ENCODE measurements around the gene LAMB1.
"Not testable (repeated sequence)": the region's sequence is repeated elsewhere in the genome, so short reads cannot be mapped to it uniquely, and the experiment has no call there.

LAMB1 gene

DNA sequence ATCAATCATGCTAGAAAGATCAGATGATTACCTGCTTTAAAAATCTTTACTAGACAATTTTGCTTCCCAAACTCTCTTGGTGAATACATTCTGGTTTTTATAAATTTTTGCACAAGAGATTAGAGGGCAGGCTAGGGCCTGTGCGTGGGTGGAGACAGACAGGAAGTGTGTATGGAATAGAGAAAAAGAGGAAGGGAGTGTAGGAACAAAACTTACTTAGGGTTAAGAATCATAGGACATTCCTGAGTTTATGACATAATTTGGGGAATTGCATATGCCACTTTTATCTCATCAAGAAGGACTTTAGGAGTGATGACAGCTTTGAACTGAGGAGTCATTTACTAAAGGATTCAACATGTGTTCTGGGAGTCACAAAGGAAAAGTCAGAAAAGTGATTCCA is 31.3 kb downstream of the LAMB1 start:
- no peak for DNase-seq (ENCODE audit: low spot score)

DNA sequence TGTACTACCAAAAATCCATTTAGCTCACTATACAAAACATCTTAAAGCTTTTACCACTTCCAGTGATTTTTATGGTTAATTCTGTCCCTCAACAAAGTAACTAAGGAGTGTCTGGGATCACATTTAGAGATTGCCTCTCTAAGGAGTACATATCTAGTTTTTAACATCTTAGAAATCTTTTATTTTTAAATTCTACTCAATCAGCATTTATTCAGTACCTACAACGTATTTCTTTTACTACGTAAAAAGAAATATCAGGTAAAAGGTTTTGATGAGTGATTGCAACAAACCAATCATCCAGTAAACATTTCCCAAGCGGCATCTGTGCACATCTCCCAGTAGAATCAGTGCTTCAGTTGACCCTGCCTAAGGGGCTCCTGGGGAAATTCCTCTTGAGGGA is 31.9 kb downstream of the LAMB1 start:
- no peak for DNase-seq (ENCODE audit: low spot score)

DNA sequence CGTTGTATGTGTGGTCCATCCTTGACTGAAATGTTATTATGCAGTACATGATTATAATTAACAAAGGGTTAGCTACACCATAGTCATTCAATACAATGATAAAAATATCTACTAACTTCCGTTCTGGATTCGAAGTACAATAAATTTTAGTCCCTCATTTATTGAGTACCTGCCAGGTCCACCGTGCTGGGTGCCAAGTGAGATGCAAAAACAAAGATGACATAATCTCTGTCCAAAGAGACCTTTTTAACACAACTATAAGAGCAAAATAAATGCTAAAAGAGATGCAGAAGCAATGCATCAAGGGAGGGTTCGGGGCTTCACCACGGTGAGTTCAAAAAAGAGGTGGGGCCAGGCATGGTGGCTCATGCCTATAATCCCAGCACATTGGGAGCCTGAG is 33.1 kb downstream of the LAMB1 start:
- DNase-seq (ENCODE audit: low spot score) = no peak

DNA sequence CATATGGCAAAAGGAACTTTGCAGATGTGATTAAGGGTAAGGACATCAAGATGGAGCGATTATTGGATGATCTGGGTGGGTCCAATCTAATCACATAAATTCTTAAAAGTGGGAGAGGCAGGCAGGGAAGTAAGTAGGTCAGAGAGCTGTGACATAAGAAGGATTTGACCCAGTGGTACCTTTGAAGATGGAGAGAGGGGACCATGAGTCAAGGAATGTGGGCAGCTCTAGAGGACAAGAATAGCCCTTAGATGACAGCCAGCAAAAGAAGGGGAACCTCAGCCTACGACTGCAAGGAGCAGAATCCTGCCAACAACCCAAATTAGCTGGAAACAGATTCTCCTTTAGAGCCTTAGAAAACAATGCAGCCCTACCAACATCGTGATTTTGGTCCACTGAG is 34.5 kb downstream of the LAMB1 start:
- DNase-seq (ENCODE audit: low spot score) = no peak

GRCh38 chr7:107967420-107967819 is 35.5 kb downstream of the LAMB1 start:
- no peak for DNase-seq (ENCODE audit: low spot score)

DNA sequence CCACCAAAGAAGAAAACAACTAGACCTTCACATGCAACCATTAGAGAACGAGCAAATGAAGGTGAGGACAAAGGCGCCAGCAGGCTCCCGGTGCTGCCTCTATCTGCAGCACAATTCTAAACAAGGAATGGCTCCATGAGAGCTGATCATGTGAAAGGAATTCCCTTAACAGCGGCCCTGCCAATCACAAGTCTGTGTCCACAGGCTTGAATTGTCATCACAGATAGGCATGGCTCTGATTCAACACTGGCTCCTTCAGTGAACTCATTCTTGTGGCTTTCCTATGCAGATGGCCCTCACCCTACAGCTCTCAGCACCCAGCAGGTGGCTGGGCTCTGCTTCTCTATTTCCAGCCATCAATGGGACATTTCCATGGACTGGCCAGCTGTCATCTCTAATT is 36.2 kb downstream of the LAMB1 start:
- DNase-seq (ENCODE audit: low spot score) = no peak

DNA sequence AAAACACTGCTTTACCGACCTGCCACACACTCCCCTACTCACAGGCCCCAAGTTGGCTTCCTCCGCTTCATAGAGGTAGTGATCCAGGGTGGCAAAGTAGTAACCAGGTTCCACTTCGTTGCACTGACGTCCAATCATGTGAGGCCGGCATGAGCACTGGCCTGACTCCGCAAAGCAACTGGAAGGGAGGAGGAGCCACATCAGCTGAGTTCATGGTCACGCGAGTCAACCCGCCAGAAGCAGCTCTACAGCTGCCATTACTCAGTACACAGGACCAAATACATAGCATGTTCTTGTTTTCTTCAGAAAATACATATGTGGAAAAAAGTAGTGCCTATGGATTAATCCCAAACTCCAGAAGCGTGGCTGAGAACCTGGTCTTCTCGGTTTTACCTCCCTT is 38.5 kb downstream of the LAMB1 start:
- DNase-seq (ENCODE audit: low spot score) = no peak

DNA sequence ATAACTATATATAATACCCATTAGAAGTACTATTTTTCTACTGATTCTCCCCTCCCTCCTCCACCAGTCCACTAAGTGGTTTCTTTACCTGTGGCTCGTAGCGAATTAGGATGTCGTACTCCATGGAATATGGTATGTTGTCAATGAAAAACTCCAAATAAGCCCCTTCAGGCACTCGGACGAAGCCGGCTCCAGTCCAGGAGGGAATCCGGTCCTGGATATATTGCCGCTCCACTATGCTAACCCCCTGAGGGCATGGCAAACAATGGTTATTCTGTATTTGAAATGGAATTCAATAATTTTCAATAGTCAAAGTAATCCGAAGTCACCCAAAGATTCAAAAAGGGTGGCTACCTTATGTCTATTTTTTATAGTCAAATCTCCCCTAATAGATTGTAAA is 40.1 kb downstream of the LAMB1 start:
- DNase-seq (ENCODE audit: low spot score) = no peak

GRCh38 chr7:107961405-107961804 is 41.6 kb downstream of the LAMB1 start:
- no peak for DNase-seq (ENCODE audit: low spot score)

DNA sequence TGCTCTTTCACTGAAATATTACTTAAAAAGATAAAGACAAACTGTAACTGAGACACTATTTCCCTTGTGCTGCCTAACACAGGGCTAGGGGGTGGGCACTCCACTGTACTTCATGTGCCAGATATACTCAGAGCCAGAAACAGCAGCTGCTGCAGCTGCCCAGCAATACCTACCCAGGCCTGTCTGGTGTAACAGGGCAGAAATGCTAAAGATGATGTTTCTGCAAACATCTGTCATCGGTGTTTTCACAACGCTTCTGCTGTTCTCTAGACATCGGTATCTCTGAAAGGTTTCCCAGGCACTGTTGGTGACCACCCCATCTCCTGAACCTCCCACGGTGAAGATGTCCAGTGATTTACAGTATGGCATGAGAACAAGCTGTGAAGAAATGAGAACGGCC is 42.7 kb downstream of the LAMB1 start:
- no peak for DNase-seq (ENCODE audit: low spot score)

DNA sequence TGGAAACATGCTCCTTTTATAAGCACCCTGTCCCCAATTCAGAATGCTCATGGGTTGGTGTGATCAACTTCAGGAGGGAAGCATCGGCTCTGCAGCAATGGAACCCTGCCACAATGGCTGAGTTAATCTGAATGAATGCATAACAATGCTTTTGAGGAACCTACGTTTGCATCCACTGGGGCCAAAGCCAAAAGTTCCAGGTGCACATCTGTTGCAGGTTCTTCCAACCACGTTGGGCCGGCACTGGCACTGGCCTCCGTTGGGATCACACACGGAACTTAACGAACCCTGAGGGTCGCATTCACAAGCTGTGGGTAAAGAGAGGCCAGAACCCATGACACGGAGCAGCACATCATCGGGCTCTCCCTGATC is 43.4 kb downstream of the LAMB1 start:
- DNase-seq (ENCODE audit: low spot score) = no peak

- no peak for DNase-seq (ENCODE audit: low spot score)
Observed at GRCh38 chr7:107958764-107959526, 44.0 kb downstream of the LAMB1 start.

DNA sequence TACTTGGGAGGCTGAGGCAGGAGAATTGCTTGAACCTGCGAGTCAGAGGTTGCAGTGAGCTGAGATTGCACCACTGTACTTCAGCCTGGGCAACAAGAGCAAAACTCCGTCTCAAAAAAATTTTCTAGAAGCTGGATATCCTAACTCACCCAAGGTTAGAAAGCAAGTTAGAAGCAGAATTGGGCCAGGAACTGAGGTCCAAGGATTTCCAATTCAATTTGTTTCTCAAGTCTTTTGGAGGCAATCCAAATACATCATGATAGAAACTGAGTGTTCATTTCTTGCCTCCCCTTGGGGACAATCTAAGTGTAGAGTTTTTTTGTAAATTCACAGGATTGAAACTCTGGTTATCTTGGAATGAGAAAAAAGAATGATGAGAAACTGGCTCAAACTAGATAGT is 45.5 kb downstream of the LAMB1 start:
- no peak for DNase-seq (ENCODE audit: low spot score)

GRCh38 chr7:107956950-107957349 is 46.0 kb downstream of the LAMB1 start:
- DNase-seq (ENCODE audit: low spot score) = not testable (repeated sequence)

DNA sequence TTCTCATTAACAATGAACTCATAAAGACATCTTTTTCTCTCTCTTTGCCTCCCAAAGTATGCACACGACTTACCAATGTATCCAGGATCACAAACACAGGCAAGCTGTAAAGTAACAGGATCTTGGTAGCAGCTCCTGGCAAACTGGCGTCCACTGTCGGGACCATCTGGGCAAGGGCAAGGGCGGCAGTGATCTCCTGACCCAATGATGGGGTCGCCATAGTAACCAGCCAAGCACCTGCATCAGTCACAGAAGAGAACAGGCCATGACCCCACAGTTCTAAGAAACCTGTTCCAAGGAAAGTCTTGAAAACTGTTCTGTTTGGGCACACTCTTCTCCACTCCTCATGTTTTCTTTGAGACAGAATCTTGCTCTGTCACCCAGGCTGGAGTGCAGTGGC is 47.6 kb downstream of the LAMB1 start:
- no peak for DNase-seq (ENCODE audit: low spot score)

GRCh38 chr7:107953924-107954303 is 49.0 kb downstream of the LAMB1 start:
- DNase-seq (ENCODE audit: low spot score) = no peak

GRCh38 chr7:107953265-107953923 is 49.6 kb downstream of the LAMB1 start:
- no peak for DNase-seq (ENCODE audit: low spot score)

DNA sequence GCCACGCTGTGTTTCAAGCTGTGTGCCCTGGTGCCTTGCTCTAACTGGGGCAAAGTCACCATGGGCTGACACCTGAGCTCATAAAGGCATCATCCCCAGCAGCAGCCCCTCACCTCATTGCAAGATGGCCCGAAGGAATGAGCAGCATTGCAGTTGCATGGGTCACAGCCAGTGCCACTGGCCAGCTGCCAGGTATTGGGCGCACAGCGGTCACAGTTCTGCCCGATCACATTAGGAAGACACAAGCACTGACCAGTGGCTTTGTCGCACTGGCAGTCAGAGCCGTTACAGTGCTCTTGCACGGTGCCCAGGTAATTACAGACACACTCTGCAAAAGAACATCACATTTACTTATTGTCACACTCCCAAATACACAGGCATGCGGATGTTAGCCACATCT is 51.1 kb downstream of the LAMB1 start:
- DNase-seq (ENCODE audit: low spot score) = no peak

DNA sequence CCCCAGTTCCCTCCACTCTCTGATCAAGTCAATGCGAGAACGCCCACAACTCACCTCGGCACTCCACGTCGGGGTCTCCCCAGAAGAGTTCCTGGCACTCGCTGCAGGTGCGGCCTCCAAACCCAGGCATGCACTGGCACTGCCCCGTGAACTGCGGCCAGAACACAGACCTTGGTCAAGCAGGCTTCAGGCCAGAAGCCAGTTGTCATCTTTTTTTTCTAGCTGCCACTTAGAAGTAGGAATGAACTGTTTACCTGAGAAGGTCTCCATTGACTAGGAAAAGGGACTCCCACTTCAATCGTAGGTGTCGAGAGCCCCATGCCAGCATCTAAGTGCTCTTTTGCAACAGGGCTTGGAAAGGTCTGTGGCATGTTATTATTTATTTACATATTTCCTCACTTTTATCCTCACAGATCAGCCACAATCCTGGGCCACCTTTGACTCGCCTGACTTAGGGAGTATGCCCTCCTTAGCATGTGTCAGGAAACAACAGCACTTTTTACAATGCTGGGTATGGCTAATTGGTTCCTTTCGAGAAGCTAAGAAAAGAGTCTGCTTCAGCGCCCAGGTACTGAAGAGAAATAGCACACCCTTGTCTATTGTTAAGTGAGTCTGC is 51.7 kb downstream of the LAMB1 start:
- no peak for DNase-seq (ENCODE audit: low spot score)

DNA sequence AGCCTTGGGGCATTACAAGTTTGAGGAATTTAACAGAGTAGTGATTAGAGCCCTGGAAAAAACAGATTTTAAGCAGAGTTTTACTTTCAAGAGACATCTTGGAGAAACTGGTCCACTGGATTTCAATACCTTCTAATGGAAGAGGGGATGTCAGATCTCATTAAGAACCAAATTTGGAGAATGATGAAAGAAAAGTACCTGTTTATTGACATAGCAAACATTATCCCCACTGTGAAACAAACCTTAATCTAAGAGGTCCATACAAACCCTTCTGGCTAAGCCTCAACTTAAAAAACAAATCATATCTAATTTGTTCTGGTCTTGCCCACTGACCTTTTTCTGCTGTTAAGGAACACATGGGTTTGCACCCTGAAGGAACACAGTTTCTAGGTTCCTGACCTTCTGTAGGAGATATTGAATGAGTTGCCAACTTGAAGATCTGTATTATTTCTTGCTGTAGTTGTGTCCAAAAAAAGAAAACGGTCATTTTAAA is 53.5 kb downstream of the LAMB1 start:
- DNase-seq (ENCODE audit: low spot score) = no peak

GRCh38 chr7:107948645-107949442 is 54.1 kb downstream of the LAMB1 start:
- DNase-seq (ENCODE audit: low spot score) = no peak

GRCh38 chr7:107946881-107947280 is 56.1 kb downstream of the LAMB1 start:
- no peak for DNase-seq (ENCODE audit: low spot score)
